Endothelial cell of umbilical vein (primary cell): Measurements from ENCODE around the gene CD68. TPM values are rescaled to one million over a fixed set of nuclear protein-coding genes. Genes with fewer than 3 reads are reported as not detected.

Experiments used
- BruUV-seq: library from RNA; stranded (reverse); fragments of 400-500 nt; replicated peaks from 2 replicates; lab custom pipeline; 2021; lab: Mats Ljungman, UMichigan
- CTCF ChIA-PET: fragments of 300-600, 350-600 bp; sonication (Branson Sonifier 250); formaldehyde crosslinking; loops from one replicate; lab custom pipeline; 2021; ENCODE audit warnings: antibody characterized with exemption, inconsistent platforms; lab: Charles Lee
- POLR2A ChIA-PET: fragments of 300-600, 350-600 bp; sonication (Branson Sonifier 250); formaldehyde crosslinking; loops from one replicate; lab custom pipeline; 2021; ENCODE audit warnings: antibody characterized with exemption, inconsistent platforms; lab: Charles Lee
- DNase-seq: peaks from one replicate; pipeline ENCODE4 v3.0.0-alpha.2; 2011; ENCODE audit warnings: low read depth, low spot score
- FAIRE-seq: peaks from 2 replicates; lab custom pipeline; 2011; peaks lifted over from hg19 to GRCh38; lab: Jason Lieb, UNC
- H2AFZ ChIP-seq: 2 replicates; pipeline ENCODE4 v1.6.0; 2012; ENCODE audit warnings: low read depth, low read length, control low read depth, inconsistent platforms
- H3K27ac ChIP-seq: 2 replicates; pipeline ENCODE4 v1.5.1; 2011; ENCODE audit warnings: low read depth, mild to moderate bottlenecking, control low read depth, low read length, moderate library complexity; ENCODE audit not compliant: insufficient read depth
- H3K27me3 ChIP-seq, 2 experiments: 2 replicates each; pipeline versions ENCODE4 v1.6.0 to v1.6.1; 2011; ENCODE audit warnings: low read length in 2 of 2, mixed read lengths in 1 of 2; ENCODE audit not compliant: control insufficient read depth in 2 of 2, insufficient read depth in 2 of 2
- H3K36me3 ChIP-seq, 2 experiments: 2 replicates in 1 of 2; 3 replicates in 1 of 2; pipeline ENCODE4 v1.5.1; 2011; ENCODE audit warnings: low read length in 2 of 2, mild to moderate bottlenecking in 1 of 2, moderate library complexity in 1 of 2; ENCODE audit not compliant: control insufficient read depth in 2 of 2, insufficient read depth in 2 of 2; ENCODE audit errors: extremely low read depth in 1 of 2
- H3K4me1 ChIP-seq: 3 replicates; pipeline ENCODE4 v1.5.1; 2011; ENCODE audit warnings: mild to moderate bottlenecking, low read length; ENCODE audit not compliant: control insufficient read depth, insufficient read depth; ENCODE audit errors: extremely low read depth
- H3K4me2 ChIP-seq: 2 replicates; pipeline ENCODE4 v1.6.1; 2011; ENCODE audit warnings: low read length, control low read depth, mixed read lengths; ENCODE audit not compliant: insufficient read depth
- H3K4me3 ChIP-seq, 3 experiments: fragments of 200-600 bp in 1 of 3; sonication (generic), shearing (Covaris generic) in 1 of 3; replicated peaks in 1 of 3; 2 replicates each; pipeline ENCODE4 v1.5.1; 2011 to 2016; ENCODE audit warnings: control low read depth in 3 of 3, low read length in 3 of 3, mild to moderate bottlenecking in 2 of 3, inconsistent platforms in 1 of 3, low read depth in 1 of 3, moderate library complexity in 1 of 3; ENCODE audit not compliant: insufficient read depth in 1 of 3
- H3K79me2 ChIP-seq: 2 replicates; pipeline ENCODE4 v1.6.0; 2012; ENCODE audit warnings: low read length, inconsistent platforms; ENCODE audit not compliant: control insufficient read depth, insufficient read depth
- H3K9ac ChIP-seq: replicated peaks from 2 replicates; pipeline ENCODE3; 2011; ENCODE audit warnings: low read length, control low read depth; ENCODE audit not compliant: insufficient read depth; ENCODE audit errors: extremely low read depth
- H3K9me1 ChIP-seq: replicated peaks from 3 replicates; pipeline ENCODE4 v1.6.0; 2011; ENCODE audit warnings: mild to moderate bottlenecking, low read length; ENCODE audit not compliant: control insufficient read depth, insufficient read depth; ENCODE audit errors: extremely low read depth
- H3K9me3 ChIP-seq: replicated peaks from 2 replicates; pipeline ENCODE4 v1.5.1; 2012; ENCODE audit warnings: low read length, inconsistent platforms; ENCODE audit not compliant: control insufficient read depth, insufficient read depth
- H4K20me1 ChIP-seq: replicated peaks from 2 replicates; pipeline ENCODE3; 2011; ENCODE audit warnings: mild to moderate bottlenecking, low read length; ENCODE audit not compliant: control insufficient read depth, insufficient read depth; ENCODE audit errors: extremely low read depth
- CTCF ChIP-seq, 2 donors: IDR thresholded peaks; 1 replicate in 1 of 2; 2 replicates in 1 of 2; pipeline ENCODE4 v1.5.1; 2011; ENCODE audit warnings: low read length in 2 of 2, mild to moderate bottlenecking in 2 of 2, moderate library complexity in 2 of 2, control low read depth in 1 of 2, inconsistent platforms in 1 of 2, low read depth in 1 of 2; ENCODE audit not compliant: insufficient read depth in 1 of 2; ENCODE audit errors: extremely low read depth in 1 of 2
- EZH2 ChIP-seq: IDR thresholded peaks from 2 replicates; pipeline ENCODE4 v1.6.1; 2012; ENCODE audit warnings: borderline replicate concordance, low read depth, mild to moderate bottlenecking, moderate library complexity, low read length, inconsistent platforms; ENCODE audit not compliant: severe bottlenecking
- FOS ChIP-seq: IDR thresholded peaks from 2 replicates; pipeline ENCODE4 v1.6.1; 2011; ENCODE audit warnings: mild to moderate bottlenecking, low read length, moderate library complexity, borderline replicate concordance; ENCODE audit not compliant: insufficient read depth
- GATA2 ChIP-seq: IDR thresholded peaks from 2 replicates; pipeline ENCODE4 v1.7.0; 2011; ENCODE audit warnings: low read depth, mild to moderate bottlenecking, moderate library complexity, mixed read lengths, low read length; ENCODE audit not compliant: insufficient read length, insufficient read depth
- JUN ChIP-seq: IDR thresholded peaks from 2 replicates; pipeline ENCODE4 v1.6.1; 2011; ENCODE audit warnings: borderline replicate concordance, low read depth; ENCODE audit not compliant: insufficient read length, insufficient read depth
- MAX ChIP-seq: IDR thresholded peaks from 2 replicates; pipeline ENCODE4 v1.6.1; 2011; ENCODE audit not compliant: insufficient read depth, insufficient read length
- MYC ChIP-seq: IDR thresholded peaks from one replicate; pipeline ENCODE4 v1.6.1; 2011; ENCODE audit warnings: mild to moderate bottlenecking, low read depth, low read length
- POLR2A ChIP-seq: IDR thresholded peaks from 2 replicates; pipeline ENCODE4 v1.6.1; 2012; ENCODE audit warnings: low read depth, mild to moderate bottlenecking, control low read depth, low read length
- POLR2AphosphoS5 ChIP-seq: IDR thresholded peaks from 2 replicates; pipeline ENCODE4 v1.6.1; 2012; ENCODE audit warnings: low read depth, mild to moderate bottlenecking, control low read depth, low read length, moderate library complexity; ENCODE audit not compliant: insufficient read depth
- dilution Hi-C: fragments of 300-500 bp; cut with MboI; formaldehyde crosslinking; loops from one replicate; pipeline ENCODE4 v1.15.0; 2019; ENCODE audit warnings: low sequenced_read_pairs; ENCODE audit not compliant: extremely low pct_ligation_motif_present
- intact Hi-C: fragments of 100-400 bp; cut with micrococcal nuclease; formaldehyde crosslinking; loops from one replicate; pipeline ENCODE4 v1.10.0; 2022
- polyA plus RNA-seq, 4 experiments: library from polyadenylated mRNA; depleted of rRNA in 3 of 4; stranded (reverse) in 3 of 4; unstranded in 1 of 4; fragments of >200 nt; gene quantifications; 2 replicates each; pipeline versions ENCODE4 v1.2.1 to v1.2.3, GENCODE V29; 2011 to 2012; ENCODE audit warnings: missing spikeins in 1 of 4
- total RNA-seq: library from RNA; stranded (reverse); gene quantifications from 2 replicates; pipeline ENCODE4 v1.2.3, GENCODE V29; 2021

Gene CD68
- total and polyA plus RNA-seq, 2 donors (not counting 3 experiments of a cell fraction or from before 2014, with no cell fraction given): 2.9 to 30.8 TPM

- Histone ChIP-seq H3K27me3 (no peaks in the 10 kb centered on the region), H3K9ac (no peak overlapping the region), H3K36me3 (peaks cover under 1 to 2% of the 10 kb centered on the region in 2 experiments), H3K4me3 (no peak overlapping the region), H3K27ac (no peak overlapping the region), H3K9me3 (no peaks in the 10 kb centered on the region), H3K9me1 (no peaks in the 10 kb centered on the region), H3K79me2 (peaks cover 52% of the 10 kb centered on the region), H3K4me2 (no peak overlapping the region), H2AFZ (no peak overlapping the region), H4K20me1 (peaks cover 3% of the 10 kb centered on the region), H3K4me1 (peaks cover 24% of the 10 kb centered on the region)
- intact Hi-C loops (loop anchor here (10.0 kb wide), 1 partner anchor 234 kb away; no protein-coding TSS in a partner anchor), dilution Hi-C loops (no loop called here)
- DNase-seq (no peak), FAIRE-seq (no peak)
- no peak for TF ChIP-seq FOS
- no peak for TF ChIP-seq POLR2A
- no peak for TF ChIP-seq GATA2
- no peak for TF ChIP-seq MYC
- TF ChIP-seq JUN: no peak
- no peak for TF ChIP-seq EZH2
- TF ChIP-seq CTCF (IDR thresholded peaks at IDR 0.05; ENCODE audit: extremely low read depth in 1 of 2, insufficient read depth in 1 of 2, low read depth in 1 of 2, low read length in 2 of 2): no peak
- TF ChIP-seq POLR2AphosphoS5: no peak
- no peak for TF ChIP-seq MAX
- BruUV-seq: no TSS peak
- ChIA-PET POLR2A (no interaction called here), CTCF (interaction anchor here (1.8 kb wide), 1 partner anchor 21 kb away, joined by 6 read pairs; no protein-coding TSS in a partner anchor)
Measured at GRCh38 chr17:7610641-7611040, 31.2 kb downstream of the CD68 start.
